ENCODE results near the gene THRB.

The THRB gene

GRCh38 chr3:24368605-24369004 lies 126.0 kb downstream of the THRB start:
- TF ChIP-seq CTCF (IDR thresholded peaks at IDR 0.05), result no peak

GRCh38 chr3:24367664-24368264 lies 126.9 kb downstream of the THRB start:
- TF ChIP-seq CTCF (IDR thresholded peaks at IDR 0.05), result no peak

DNA sequence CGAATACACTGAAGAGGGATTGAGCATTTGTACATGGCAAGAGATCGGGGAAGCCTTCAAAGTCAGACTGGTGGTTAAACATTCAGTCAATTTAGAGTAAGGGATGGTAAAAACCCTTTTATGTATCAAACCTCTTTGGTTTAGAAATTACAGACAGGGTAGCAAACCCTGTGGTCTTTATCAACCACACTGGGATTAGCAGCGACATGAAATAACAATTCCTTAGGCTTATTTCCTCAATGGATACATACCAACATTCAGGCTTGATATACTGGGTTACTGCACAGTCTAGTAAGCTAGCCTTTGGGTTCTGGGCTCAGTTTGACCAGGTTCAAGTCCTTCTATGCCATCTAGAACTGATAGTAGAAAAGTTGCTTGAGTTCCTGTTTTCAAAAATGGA lies 127.4 kb downstream of the THRB start:
- no peak for TF ChIP-seq CTCF (IDR thresholded peaks at IDR 0.05)

DNA sequence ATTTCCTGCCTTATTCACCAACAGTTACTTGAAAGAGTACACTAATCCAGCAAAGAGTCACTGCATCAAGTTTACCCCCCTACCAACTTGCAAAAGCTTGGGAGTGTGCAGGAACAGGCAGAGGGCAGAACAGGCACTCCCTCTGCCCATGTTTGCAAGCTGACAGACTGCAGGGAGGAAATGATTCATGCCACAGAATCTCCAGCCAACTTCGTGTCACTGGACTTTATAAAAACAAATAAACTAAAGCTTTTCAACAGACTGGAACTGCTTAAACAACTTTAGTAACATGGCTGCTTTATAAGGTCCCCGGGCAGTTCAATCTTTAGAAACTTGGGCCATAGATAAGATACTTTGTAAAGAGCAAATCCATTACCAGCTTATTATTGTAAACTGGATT lies 129.5 kb downstream of the THRB start:
- peak; percentile 29; the same call in 1 of the 2 replicates for TF ChIP-seq CTCF (IDR thresholded peaks at IDR 0.05)

DNA sequence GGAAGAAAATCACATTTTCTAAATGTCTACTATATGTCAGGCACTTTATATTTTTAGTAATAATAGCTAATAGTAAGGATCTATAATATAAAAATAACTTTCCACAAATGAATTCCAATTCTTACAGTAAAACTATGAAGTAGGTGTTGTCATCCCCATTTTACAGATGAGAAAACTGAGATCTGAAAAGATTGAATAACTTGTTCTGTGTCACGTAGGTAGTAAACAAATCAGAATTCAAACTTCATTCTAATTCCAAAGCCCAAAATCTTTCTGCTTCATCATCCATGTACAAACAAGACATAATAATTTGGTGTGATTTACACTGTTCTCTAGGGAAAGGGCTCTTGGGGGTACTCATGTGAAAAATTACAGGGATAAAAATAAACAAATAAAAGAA lies 130.3 kb downstream of the THRB start:
- no peak for TF ChIP-seq CTCF (IDR thresholded peaks at IDR 0.05)

- TF ChIP-seq CTCF (IDR thresholded peaks at IDR 0.05), result no peak
Observed at GRCh38 chr3:24363242-24363641, 131.4 kb downstream of the THRB start.

DNA sequence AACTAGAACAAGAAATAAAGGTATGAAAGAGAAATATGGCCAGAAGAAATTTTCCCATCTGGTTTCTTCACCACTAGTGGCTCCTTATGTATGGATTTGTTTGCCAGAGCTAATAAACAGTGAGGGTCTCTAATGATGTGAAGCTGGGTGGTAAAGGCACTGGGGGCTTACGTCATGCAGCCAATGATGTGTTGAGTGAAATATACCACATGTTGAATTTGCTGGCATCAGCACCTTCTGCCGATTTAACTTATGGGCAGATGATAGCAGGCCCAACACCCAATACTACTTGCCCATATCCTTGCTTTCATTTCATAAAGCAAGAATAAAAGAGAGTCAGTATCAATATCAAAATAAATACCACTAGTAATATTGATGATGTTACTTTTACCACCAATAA lies 133.0 kb downstream of the THRB start:
- no peak for TF ChIP-seq CTCF (IDR thresholded peaks at IDR 0.05)

DNA sequence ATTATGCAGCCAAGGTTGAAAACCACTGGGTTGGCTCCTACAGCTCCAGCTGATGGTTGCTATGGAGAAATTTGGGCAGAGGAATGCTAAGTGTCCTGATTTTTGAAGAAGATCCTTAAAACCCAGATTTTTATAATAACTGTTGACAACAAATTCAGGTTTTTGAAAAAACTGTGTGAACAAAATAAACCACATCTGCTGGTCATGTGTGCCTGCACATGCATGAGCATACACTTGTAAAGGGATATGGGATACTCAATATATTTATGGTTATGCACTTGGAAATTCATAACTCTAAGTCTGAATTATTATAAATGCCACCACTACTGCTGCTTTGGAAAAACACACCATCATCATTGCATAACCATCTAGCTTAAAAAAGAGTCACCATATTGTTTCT lies 133.7 kb downstream of the THRB start:
- no peak for TF ChIP-seq CTCF (IDR thresholded peaks at IDR 0.05)

Measured in LNCAP (cell line).